HG02588 (cell line): ENCODE results near the gene DNAH14.
"Not testable (repeated sequence)": the region's sequence is repeated elsewhere in the genome, so short reads cannot be mapped to it uniquely, and the experiment has no call there.

Experiments used
- ATAC-seq: cut with Tn5 transposase; IDR thresholded peaks from one replicate; pipeline ENCODE4 v1.9.1; 2021; ENCODE audit warnings: mild to moderate bottlenecking, moderate library complexity; ENCODE audit not compliant: unreplicated experiment

Gene DNAH14

DNA sequence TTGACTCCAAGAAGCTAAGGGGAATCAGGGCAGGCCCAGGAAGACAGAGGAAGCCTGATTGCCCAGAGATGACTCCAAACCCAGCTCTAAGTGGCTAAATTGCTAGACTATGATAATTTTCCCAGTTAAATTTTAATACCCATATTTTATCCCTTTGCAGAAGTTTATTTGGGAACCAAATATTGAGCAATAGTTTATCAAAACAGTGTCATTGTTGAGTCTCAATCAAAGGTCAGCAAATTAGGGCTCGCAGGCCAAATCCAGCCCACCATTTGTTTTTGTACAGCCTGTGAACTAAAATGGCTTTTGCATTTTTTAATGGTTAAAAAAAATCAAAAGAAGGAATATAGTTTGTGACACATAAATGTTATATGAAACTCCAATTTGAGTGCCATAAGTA lies 451.2 kb downstream of the DNAH14 start:
- ATAC-seq = no peak

DNA sequence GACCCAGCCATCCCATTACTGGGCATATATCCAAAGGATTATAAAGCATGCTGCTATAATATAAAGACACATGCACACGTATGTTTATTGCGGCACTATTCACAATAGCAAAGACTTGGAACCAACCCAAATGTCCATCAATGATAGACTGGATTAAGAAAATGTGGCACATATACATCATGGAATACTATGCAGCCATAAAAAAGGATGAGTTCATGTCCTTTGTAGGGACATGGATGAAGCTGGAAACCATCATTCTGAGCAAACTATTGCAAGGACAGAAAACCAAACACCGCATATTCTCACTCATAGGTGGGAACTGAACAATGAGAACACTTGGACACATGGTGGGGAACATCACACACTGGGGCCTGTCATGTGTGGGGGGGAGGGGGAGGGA lies 457.4 kb downstream of the DNAH14 start:
- ATAC-seq = not testable (repeated sequence)

DNA sequence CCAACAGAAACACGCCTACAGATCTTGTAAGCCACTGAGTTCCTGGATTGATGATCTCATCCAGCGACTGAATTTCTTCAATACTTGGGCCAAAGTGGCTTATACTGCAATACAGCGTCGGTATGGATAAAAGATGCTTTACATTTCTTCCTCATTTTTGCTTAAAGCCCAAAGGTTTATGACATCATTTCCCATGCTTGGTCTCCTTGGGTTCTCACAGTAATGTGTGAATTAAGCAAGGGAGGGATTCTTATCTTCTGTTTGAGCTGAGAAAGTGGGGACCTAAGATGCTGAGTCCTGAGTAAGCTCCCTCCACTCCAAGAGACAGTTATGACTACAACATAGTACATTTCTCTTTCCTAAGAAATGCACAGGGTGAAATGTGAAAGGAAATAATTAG lies 458.9 kb downstream of the DNAH14 start:
- ATAC-seq = no peak

DNA sequence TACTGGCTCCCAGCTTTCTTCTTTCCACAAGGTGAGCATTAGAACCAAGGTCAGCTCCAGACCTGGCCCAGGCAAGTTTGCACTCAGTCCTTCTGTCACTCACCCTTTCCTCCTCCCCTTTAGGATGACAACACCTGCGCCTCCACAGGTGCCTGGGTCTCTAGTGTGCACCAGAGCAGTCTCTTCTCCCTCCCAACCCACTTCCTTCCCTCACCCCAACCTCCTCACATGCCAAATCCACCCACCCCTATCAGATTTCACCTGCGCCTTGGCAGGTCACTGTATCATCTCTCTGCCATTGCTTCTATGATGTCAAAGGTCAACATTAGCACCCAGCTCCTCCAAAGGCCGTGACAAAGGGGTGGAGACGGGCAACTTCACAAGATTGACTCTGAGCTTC lies 460.4 kb downstream of the DNAH14 start:
- no peak for ATAC-seq

DNA sequence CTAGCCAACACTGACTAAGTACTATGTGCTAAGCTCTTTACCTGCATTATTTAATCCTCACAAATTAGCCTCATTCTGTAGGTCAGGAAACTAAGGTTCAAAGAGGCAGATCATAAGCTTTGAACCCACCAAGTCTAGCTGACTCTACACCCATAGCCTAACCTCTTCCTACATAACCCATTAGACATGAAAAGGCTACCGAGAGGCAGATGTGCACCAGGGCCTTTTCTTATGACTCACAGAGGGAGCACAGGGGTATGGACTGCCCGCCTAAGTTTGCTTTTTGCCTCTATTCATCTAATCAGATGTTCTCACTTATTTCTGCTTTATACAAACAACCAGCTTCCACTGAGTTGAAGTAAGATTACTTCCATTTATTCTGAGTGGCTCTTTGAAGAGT lies 466.9 kb downstream of the DNAH14 start:
- ATAC-seq = no peak

DNA sequence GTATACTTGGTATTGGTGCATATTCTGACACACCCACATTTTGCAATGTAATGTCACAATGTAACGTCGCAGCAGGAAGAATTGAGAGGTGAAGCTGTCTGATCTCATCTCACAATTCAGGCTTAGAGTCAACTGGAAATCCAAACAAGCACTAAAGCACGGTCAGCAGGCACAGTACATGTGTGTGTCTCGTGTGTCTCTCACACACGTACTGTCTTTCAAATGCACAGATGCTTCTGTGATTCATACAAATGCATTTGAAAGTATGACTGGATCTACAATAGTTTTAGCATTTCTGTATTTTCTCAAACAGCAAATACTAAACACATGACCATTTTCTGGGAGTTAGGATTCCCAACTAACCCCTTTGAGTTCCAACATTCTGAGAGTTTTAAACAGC lies 471.5 kb downstream of the DNAH14 start:
- no peak for ATAC-seq

DNA sequence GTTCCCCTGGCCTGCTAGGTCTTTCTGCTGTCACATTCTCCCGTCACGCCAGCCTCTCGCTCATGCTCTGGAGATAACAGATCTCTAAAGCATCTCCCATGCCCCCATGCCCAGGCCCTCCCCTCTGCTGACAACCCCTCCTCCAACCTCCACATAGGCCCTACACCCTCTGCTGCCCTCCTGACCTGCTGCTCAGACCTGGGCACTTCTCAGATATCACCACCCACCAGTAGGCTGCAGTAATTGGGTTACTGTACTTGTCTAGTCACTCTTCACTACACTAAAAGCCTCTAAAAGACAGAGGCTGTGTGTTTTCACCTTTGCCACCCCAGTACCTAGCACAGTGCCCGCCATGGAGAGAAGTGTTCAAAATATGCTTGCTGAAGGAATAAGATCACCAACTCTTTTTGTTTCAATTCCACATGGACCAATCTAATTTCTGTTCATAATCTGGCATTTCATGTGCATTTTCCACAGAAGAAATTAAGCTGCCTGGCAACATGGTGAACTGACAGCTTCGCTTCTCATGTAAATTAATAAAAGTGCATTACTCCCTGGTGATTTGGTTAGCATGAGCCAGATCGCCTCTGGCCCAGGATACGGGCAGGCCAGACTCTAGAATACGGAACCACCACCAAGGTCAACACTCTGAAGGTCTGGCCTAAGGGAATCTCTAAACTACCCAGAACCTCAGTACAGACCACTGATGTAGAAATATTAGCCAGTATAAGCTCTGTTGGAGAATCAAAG lies 477.7 kb downstream of the DNAH14 start:
- ATAC-seq = no peak

DNA sequence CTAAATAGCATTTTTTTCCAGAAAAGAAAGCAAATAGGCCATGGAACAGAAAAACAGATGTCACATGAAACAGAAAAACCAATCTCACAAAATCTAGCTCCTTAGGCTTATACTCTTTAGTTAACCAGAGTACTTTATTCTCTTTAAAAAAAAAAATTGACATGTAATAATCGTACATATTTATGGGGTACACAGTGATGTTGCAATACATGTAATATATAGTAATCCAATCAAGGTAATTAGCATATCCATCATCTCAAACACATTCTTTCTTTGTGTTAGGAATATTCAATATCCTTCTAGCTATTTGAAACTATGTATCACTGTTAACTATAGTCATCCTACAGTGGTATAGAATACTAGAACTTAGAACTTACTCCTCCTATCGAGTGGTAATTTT lies 478.3 kb downstream of the DNAH14 start:
- no peak for ATAC-seq

DNA sequence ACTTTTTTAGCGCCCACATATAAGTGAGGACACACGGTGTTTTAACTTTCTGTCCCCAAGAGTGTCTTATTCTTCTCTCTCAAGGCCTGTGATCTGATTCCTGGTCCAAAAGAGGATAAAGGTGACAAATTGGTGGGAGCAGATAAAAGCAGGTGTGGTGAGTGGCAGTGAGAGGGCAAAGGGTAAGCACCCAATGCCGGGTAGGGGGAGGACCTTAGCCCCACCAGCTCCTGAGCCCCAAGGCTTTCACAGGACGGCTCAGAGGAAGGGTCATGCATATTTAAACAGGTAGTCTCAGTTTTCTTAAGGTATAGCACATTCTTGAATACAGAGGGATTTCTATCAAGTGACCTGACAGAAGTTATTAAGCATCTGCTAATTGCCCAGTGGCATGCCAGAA lies 478.8 kb downstream of the DNAH14 start:
- ATAC-seq = no peak

DNA sequence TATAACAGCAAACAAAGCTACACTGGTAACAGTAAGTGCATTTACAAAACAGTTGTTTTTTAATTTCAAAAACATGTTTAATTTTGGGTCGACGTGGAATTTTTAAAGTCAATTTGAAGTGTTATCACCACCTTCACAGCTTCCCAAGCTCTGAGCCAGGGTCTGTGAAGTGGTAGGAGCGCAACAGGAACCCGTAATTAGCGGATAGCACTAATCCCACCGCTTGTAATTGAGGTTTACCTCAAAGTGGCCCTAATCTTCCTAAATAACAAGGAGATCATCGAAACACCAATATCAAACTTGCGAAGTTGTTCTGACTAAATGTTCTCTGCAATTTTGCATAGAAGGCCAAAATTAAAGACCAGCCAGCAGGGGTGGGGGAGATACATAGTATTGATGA lies 479.6 kb downstream of the DNAH14 start:
- ATAC-seq = no peak

DNA sequence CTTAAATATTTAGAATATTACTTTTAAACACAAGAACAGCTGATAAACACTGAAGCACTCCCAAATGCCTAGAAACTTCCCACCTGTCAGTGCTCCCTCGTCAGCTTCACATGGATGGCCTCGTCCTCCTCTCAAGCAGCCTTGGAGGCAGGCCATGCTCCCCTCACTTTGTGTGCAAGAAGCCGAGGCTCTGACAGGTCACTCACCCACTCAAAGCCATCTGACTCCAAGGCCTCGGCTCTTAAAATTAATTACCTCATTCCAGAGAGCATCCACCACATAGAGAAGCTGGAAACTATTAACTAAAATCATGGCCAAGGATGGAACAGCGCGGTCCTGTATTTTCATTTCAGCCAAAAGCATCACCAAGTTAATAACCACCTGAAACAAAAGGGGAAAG lies 480.6 kb downstream of the DNAH14 start:
- no peak for ATAC-seq

DNA sequence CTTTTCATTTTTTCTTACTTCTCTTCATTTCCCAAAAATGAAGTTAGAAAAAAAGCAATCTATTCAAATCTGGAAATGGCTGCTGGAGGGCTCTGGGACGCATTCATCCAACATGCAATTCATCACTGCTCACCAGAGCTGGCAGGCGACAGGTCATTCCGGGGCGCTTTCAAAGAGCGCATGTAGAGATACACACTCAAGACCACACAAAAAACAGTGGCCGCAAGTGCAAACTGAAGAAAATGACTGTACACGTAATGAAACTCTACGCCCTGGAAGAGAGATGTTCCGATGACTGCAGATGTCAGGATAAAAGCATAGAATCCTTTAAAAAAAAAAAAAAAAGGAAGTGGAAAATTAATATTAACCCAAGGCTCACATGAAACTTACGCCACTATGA lies 482.8 kb downstream of the DNAH14 start:
- ATAC-seq = no peak

DNA sequence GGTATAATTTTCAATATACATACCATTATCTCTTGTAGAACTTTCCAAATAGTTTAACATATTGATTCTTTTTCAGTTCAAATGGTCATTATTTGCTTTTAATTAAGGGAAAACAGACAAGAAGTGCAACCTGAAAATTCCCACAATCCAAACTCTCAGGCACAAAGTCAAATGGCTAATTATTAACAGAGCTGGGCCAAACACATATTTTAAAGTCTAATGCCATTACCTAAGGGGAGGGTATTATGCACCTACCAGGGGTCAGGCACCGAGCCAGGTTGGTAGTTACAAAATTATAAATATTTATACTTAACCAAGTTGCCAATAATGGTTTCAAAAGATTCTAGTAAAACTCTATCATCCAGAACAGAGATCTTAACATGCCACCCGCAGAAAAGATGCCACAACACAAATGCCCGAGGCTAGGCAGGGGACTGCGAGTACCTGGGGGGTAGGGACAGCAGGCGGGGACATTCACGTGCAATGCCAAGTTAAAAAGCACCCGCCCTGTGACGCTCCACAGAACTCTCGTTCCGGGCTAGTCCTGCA lies 483.4 kb downstream of the DNAH14 start:
- ATAC-seq = no peak

DNA sequence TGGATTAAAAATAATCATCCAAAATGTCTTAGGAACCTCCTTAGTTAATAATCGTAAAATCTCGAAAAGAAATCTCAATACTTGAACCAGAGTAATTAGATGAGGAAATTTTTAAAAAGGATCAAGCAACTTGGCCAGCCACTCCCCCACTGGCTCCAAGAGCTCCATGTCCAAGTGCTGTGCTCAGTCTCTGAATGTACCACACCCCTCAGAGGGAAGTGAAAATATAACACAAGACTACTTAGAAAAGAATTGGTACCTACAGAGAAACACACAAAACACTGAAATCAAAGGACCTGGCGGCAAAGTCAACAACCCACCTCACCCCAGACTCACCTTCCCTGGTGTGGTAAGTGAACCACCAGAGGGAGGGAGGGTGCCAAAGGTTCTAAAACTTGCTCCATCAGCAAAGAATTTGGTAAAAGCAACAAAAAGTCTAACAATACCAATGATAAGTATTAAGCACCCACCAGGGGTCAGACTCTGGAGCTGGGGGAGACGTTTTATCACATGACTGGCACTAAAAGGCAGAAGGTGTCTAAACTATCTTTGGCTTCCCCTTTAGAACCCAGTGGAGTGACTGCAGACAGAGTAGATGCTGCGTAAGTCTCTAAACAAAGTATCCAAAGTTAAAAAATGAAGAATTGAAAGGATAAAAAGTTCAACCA lies 484.4 kb downstream of the DNAH14 start:
- no peak for ATAC-seq

DNA sequence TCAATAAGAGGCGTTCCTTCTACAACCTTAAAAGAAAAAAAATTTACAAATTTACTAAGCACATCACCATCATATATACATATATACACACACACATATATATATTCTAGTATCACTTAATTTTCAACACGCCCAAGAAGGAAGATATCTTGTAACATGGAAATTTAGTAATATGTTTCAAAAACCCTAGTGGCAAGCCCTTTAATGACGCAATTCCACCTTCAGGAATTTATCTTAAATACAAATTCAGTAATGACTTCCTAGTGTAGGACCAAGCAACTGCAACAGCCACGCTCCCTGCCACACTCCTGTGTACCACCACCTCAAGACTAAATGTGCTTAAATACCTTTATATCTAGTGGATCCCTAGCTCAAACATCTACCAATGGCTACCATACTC lies 485.8 kb downstream of the DNAH14 start:
- ATAC-seq = no peak

DNA sequence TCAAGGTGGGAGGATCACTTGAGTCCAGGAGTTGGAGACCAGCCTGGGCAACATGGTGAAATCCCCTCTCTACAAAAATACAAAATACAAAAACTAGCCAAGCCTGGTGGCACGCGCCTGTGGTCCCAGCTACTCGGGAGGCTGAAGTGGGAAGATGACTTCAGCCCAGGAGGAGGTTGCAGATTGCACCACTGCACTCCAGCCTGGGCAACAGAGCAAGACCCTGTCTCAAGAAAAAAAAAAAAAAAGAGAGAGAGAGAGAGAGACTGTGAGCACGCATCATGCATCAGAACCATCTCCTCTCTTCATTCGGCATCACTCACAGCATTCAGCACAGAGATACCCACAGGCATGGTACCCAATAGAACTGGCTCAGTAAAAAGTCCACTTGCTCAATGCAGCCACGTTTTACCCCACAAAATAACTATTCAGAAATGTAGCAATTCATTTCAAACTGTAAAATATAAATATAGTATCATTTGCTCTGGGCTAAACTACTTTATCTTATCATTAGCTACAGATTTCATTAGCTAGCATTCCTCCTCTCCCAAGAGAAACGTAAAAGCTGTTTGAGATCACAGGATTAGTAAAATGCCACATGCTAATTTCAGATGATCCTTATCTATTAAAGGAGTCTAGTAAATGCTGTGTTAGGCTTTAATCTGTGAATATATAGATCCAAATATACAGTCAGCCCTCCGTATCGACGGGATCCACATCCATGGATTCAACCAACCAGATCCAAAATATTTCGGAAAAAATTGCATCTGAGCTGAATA lies 486.7 kb downstream of the DNAH14 start:
- ATAC-seq = no peak

DNA sequence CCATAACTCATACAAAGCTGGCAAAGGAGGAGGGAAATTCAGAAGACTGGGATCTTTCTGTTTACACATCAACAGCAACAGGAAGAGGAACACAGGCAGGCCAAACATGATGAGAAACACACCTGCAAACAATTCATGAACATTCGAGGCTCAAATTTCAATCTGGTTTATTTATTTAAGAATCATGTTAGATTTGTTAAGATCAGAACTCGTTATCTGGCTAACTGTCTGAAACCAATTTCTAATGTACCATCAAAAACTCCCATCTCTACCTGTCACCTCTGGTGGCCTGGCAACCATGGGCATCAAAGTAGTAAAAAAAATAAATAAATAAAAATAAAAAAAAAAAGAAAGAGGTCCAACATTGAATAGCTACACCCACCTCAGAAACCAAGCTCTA lies 488.6 kb downstream of the DNAH14 start:
- ATAC-seq = no peak

DNA sequence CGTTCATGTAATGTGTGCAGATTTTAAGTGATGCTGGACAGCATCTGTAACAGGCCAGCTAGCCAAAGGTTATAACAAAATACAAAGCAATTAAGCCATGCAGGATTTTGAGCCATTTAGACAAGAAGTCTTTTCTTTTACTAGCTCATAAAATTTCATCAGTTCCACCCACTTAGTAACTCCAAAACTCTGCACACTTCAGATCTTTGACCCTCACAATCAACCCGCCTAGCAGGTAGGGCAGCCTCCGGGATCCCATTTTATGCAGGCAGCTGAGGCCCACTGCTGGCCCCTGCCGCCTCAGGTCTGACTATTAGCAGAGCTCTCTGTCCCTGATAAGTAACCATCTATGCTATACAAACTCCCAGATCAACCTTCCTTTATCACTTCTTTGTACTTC lies 489.1 kb downstream of the DNAH14 start:
- ATAC-seq = no peak

DNA sequence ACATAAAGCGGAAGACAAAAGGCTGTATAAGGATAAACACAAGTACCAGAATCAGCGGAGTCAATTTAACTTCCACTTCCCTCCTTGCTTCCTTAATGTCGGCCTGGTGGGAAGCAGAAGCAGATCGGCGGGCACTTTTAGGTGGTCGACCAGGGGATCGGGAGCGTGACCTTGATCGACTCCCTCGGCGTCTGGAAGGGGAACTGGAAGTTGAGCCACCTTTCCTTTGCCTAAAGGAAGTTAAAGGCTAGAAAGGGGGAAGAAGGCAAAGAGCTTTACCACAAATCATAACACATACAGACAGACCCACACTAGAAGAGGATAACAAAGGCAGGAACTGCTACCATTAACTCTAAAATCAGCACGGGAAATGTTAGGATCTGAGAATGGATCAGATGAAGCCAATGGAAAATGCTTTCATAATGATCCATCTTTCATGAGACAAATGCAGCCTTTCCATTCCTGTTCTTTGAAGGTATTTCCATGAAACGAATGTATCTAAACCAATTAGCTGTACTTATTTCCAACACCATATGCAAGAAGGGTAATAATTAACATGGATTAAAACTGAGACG lies 492.6 kb downstream of the DNAH14 start:
- ATAC-seq = no peak

DNA sequence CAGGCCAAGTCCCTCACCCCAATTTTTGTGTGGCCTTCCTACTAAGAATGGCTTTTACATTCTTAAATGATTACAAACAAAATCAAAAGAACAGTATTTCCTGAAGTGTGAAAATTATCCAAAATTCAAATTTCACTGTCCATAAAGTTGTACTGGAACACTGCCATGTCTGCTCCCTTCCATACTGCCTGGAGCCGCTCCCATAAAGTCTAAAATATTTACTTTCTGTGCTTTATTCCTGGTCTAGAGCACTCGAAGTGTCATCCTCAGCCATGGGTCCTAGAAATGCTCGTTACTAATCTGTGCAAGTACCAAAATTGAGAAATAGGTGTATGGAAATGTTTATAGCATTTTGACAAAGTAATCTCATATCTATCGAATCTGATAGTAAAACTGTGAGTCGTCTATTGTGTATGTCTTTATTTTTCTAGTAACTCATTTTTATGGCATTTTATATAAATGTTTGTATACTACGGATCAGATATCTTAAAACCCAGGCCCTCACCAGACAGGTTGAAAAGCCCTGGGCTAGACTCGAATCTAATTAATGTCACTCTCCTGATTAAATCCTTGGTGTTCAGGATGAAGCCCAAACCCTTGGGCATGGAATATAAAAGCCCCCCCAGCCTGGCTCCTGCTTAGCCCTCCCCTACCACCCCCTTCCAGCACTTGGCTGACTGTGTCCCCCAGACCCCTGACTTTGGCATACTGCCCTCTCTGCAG lies 493.5 kb downstream of the DNAH14 start:
- ATAC-seq = no peak

DNA sequence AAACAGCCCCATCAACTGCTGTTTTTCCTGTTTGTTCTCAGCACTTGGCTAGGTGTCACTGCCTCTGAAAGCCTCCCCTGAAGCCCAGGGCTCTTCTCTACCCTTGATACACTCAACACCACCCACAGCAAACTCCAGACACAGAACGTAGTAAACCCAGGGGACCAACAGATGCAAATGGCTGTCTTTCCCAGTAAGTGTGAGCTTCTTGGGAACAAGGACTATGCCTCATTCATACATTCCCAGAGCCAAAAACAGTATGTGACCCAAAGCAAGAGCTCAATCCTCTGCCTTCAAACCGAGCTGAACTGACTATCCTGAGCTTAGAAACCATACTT lies 494.0 kb downstream of the DNAH14 start:
- no peak for ATAC-seq
